ENCODE results near the gene KCTD2.
"Not testable (repeated sequence)": the region's sequence is repeated elsewhere in the genome, so short reads cannot be mapped to it uniquely, and the experiment has no call there.

Gene KCTD2

GRCh38 chr17:75010683-75011400 lies 36.2 kb upstream of the KCTD2 start:
- no peak for DNase-seq (ENCODE audit: low spot score)
- peak overlapping the region; percentile 39 for H3K4me3 Mint-ChIP-seq
- H3K9me3 Mint-ChIP-seq: no peaks in the 10 kb centered on the region
- H3K36me3 Mint-ChIP-seq (ENCODE audit: low read depth): peaks cover 5% of the 10 kb centered on the region
- H3K4me1 Mint-ChIP-seq (ENCODE audit: low read depth): peaks cover 20% of the 10 kb centered on the region
- H3K27me3 Mint-ChIP-seq (ENCODE audit: low read depth): peaks cover 3% of the 10 kb centered on the region
- H3K27ac Mint-ChIP-seq: no peak overlapping the region

- H3K4me3 Mint-ChIP-seq: peak overlapping the region; percentile 94
These were observed 35.5 kb upstream of the KCTD2 start for GRCh38 chr17:75011401-75012095.

GRCh38 chr17:75012096-75012345 lies 35.0 kb upstream of the KCTD2 start:
- peak overlapping the region; percentile 94 for H3K4me3 Mint-ChIP-seq
- no peaks in the 10 kb centered on the region for H3K9me3 Mint-ChIP-seq
- H3K4me1 Mint-ChIP-seq (ENCODE audit: low read depth): peaks cover 20% of the 10 kb centered on the region
- H3K27ac Mint-ChIP-seq: peak overlapping the region; percentile 85
- no peaks in the 10 kb centered on the region for H3K27me3 Mint-ChIP-seq (ENCODE audit: low read depth)
- no peak for DNase-seq (ENCODE audit: low spot score)
- peaks cover 10% of the 10 kb centered on the region for H3K36me3 Mint-ChIP-seq (ENCODE audit: low read depth)

More at GRCh38 chr17:75011401-75012095, 35.5 kb upstream of the KCTD2 start:
- Mint-ChIP-seq H3K27ac (peak overlapping the region; percentile 85), H3K9me3 (no peaks in the 10 kb centered on the region), H3K27me3 (ENCODE audit: low read depth) (no peaks in the 10 kb centered on the region), H3K4me1 (ENCODE audit: low read depth) (peaks cover 20% of the 10 kb centered on the region), H3K36me3 (ENCODE audit: low read depth) (peaks cover 7% of the 10 kb centered on the region)
- DNase-seq (ENCODE audit: low spot score): no peak

GRCh38 chr17:75012346-75013091 lies 34.5 kb upstream of the KCTD2 start, which contains the start of gene MRPL58:
MRPL58 (plus strand) TSS chr17:75012670; CDS start chr17:75012687, 17 bp downstream.
- H3K4me1 Mint-ChIP-seq (ENCODE audit: low read depth): peaks cover 20% of the 10 kb centered on the region
- peak; percentile 80 for DNase-seq (ENCODE audit: low spot score)
- peaks cover 10% of the 10 kb centered on the region for H3K36me3 Mint-ChIP-seq (ENCODE audit: low read depth)
- H3K27me3 Mint-ChIP-seq (ENCODE audit: low read depth): no peaks in the 10 kb centered on the region
- peak within 1 kb of the TSS; percentile 94 for H3K4me3 Mint-ChIP-seq
- H3K27ac Mint-ChIP-seq: peak within 1 kb of the TSS; percentile 85
- H3K9me3 Mint-ChIP-seq: no peaks in the 10 kb centered on the region

DNA sequence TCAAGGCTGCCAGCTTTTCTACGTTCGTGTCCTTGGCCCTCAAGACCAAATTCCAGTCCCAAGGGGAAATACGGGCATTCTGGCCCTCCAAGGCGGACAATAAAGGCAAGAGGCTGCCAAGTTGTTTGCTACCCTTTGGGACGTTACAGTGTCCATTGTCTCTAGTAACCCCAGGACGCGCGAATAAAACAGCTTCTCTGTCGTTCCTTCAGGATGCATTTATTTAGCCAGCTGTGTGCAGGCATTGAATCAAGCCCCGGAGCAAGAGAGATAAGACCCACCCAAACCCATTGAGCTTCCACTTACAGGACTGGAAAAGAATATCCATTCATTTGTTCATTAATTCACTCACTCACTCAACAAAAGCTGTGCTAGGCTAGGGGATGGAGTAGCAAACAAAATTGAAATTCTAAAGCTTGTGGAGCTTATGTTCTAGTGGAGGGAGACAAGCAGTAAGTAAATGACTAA lies 33.9 kb upstream of the KCTD2 start:
- Mint-ChIP-seq H3K4me3 (peak overlapping the region; percentile 94), H3K27me3 (ENCODE audit: low read depth) (no peaks in the 10 kb centered on the region), H3K9me3 (no peaks in the 10 kb centered on the region), H3K4me1 (ENCODE audit: low read depth) (peaks cover 20% of the 10 kb centered on the region), H3K36me3 (ENCODE audit: low read depth) (peaks cover 12% of the 10 kb centered on the region), H3K27ac (peak overlapping the region; percentile 83)
- no peak for DNase-seq (ENCODE audit: low spot score)

GRCh38 chr17:75019146-75019545 lies 27.9 kb upstream of the KCTD2 start:
- Mint-ChIP-seq H3K4me3 (no peak overlapping the region), H3K36me3 (ENCODE audit: low read depth) (peaks cover 35% of the 10 kb centered on the region), H3K27me3 (ENCODE audit: low read depth) (no peaks in the 10 kb centered on the region), H3K4me1 (ENCODE audit: low read depth) (peaks cover 6% of the 10 kb centered on the region), H3K9me3 (no peaks in the 10 kb centered on the region), H3K27ac (no peak overlapping the region)
- no peak for DNase-seq (ENCODE audit: low spot score)

DNA sequence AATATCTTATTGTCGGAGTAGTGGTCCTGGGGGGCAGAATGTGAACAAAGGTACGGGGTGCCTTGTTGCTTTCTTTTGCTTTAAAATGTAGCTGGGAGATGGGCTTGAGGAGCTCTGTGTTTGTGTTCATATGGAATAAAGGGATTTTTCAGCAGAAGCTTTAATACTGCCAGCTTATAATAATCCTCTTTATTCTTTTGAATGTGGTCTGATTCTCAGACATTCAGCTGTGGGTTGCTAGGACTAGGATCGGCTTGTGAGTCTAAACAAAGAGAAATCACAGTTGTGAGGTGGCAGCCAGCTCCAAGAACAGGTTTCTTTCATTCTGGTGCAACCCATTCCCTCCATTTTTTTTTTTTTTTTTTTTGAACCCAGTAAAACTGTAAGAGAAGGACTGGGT lies 27.3 kb upstream of the KCTD2 start:
- DNase-seq (ENCODE audit: low spot score): no peak
- Mint-ChIP-seq H3K27me3 (ENCODE audit: low read depth) (no peaks in the 10 kb centered on the region), H3K36me3 (ENCODE audit: low read depth) (peaks cover 35% of the 10 kb centered on the region), H3K4me1 (ENCODE audit: low read depth) (peaks cover 5% of the 10 kb centered on the region), H3K4me3 (no peak overlapping the region), H3K27ac (no peak overlapping the region), H3K9me3 (no peaks in the 10 kb centered on the region)

GRCh38 chr17:75020331-75021110 lies 26.5 kb upstream of the KCTD2 start:
- H3K4me1 Mint-ChIP-seq (ENCODE audit: low read depth): peaks cover 8% of the 10 kb centered on the region
- peaks cover 5% of the 10 kb centered on the region for H3K9me3 Mint-ChIP-seq
- no peak overlapping the region for H3K4me3 Mint-ChIP-seq
- no peaks in the 10 kb centered on the region for H3K27me3 Mint-ChIP-seq (ENCODE audit: low read depth)
- no peak overlapping the region for H3K27ac Mint-ChIP-seq
- no peak for DNase-seq (ENCODE audit: low spot score)
- peaks cover 40% of the 10 kb centered on the region for H3K36me3 Mint-ChIP-seq (ENCODE audit: low read depth)

DNA sequence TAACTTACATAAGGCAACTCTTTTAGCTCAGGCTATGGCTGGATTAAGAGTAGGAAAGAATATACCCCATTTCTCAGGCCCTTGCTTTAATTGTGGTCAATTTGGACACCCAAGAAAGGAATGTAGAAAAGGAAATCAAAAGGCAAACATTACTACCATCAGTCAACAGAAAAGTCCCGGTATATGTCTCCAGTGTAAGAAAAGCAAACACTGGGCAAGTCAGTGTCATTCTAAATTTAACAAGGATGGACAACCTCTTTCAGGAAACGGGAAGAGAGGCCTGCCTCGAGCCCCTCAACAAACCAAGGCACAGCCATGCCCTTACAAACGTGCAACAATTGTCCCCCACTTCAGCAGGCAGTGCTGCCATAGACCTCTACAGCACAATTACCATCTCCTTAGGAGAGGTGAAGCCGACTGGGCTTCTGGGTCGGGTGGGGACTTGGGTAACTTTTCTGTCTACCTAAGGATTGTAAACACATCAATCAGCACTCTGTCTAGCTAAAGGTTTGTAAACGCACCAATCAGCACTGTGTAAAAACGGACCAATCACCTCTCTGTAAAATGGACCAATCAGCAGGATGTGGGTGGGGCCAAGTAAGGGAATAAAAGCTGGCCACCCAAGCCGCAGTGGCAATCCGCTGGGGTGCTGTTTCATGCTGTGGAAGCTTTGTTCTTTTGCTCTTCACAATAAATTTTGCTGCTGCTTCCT lies 22.2 kb upstream of the KCTD2 start:
- Mint-ChIP-seq H3K27me3 (ENCODE audit: low read depth) (peaks cover 8% of the 10 kb centered on the region), H3K9me3 (peaks cover 6% of the 10 kb centered on the region), H3K36me3 (ENCODE audit: low read depth) (peaks cover 31% of the 10 kb centered on the region), H3K27ac (no peak overlapping the region), H3K4me1 (ENCODE audit: low read depth) (peaks cover 10% of the 10 kb centered on the region), H3K4me3 (peak overlapping the region; percentile 71)
- no peak for DNase-seq (ENCODE audit: low spot score)

- H3K4me3 Mint-ChIP-seq: peak overlapping the region; percentile 71
- H3K27ac Mint-ChIP-seq; DNase-seq (ENCODE audit: low spot score): not testable (repeated sequence)
These were observed 21.7 kb upstream of the KCTD2 start for GRCh38 chr17:75025398-75025734.

DNA sequence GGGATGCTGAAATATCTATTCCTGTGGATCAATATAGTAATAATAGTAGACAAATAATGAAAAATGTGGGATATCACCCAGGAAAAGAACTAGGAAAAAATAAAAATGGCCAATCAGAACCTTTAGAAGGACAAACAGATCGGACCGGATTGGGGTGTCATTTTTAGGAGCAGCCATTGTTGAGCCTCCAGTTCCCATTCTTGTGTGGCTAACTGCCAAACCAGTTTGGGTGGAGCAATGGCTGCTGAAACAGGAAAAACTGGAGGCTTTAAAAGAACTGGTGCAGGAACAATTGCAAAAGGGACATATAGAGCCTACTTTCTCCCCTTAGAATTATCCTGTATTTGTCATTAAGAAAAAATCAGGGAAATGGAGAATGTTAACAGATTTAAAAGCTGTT lies 20.4 kb upstream of the KCTD2 start:
- H3K9me3 Mint-ChIP-seq; H3K4me3 Mint-ChIP-seq; H3K27ac Mint-ChIP-seq; DNase-seq (ENCODE audit: low spot score); H3K27me3 Mint-ChIP-seq (ENCODE audit: low read depth): not testable (repeated sequence)
- Mint-ChIP-seq H3K36me3 (ENCODE audit: low read depth) (peaks cover 18% of the 10 kb centered on the region), H3K4me1 (ENCODE audit: low read depth) (peaks cover 14% of the 10 kb centered on the region)

More at GRCh38 chr17:75025398-75025734, 21.7 kb upstream of the KCTD2 start:
- Mint-ChIP-seq H3K36me3 (ENCODE audit: low read depth) (peaks cover 30% of the 10 kb centered on the region), H3K4me1 (ENCODE audit: low read depth) (peaks cover 12% of the 10 kb centered on the region)
- not testable (repeated sequence) for H3K9me3 Mint-ChIP-seq; H3K27me3 Mint-ChIP-seq (ENCODE audit: low read depth)

GRCh38 chr17:75030161-75030560 lies 16.9 kb upstream of the KCTD2 start:
- Mint-ChIP-seq H3K36me3 (ENCODE audit: low read depth) (peaks cover 3% of the 10 kb centered on the region), H3K27ac (no peak overlapping the region), H3K9me3 (peaks cover 9% of the 10 kb centered on the region), H3K27me3 (ENCODE audit: low read depth) (peaks cover 20% of the 10 kb centered on the region), H3K4me1 (ENCODE audit: low read depth) (peaks cover 37% of the 10 kb centered on the region), H3K4me3 (no peak overlapping the region)
- no peak for DNase-seq (ENCODE audit: low spot score)
